Neural crest cell (in vitro differentiated cells): ENCODE measurements around the gene TRIM67. TPM values are rescaled to one million over a fixed set of nuclear protein-coding genes. Genes with fewer than 3 reads are reported as not detected.

Experiments
- DNase-seq: peaks from one replicate; pipeline ENCODE4 v3.0.0; 2021; ENCODE audit warnings: low read depth, mixed read lengths, low spot score
- H3K27ac Mint-ChIP-seq: one replicate; pipeline ENCODE4 v1.8.0; 2021; ENCODE audit warnings: mild to moderate bottlenecking, mixed read lengths; ENCODE audit not compliant: unreplicated experiment
- H3K27me3 Mint-ChIP-seq: 2 replicates; pipeline ENCODE4 v1.8.0; 2021; ENCODE audit warnings: low read depth, mild to moderate bottlenecking, mixed read lengths
- H3K36me3 Mint-ChIP-seq: 2 replicates; pipeline ENCODE4 v1.8.0; 2021; ENCODE audit warnings: low read depth, mild to moderate bottlenecking, mixed read lengths
- H3K4me1 Mint-ChIP-seq: 2 replicates; pipeline ENCODE4 v1.8.0; 2021; ENCODE audit warnings: mixed read lengths
- H3K4me3 Mint-ChIP-seq: one replicate; pipeline ENCODE4 v1.8.0; 2021; ENCODE audit warnings: mild to moderate bottlenecking, mixed read lengths
- H3K9me3 Mint-ChIP-seq: 2 replicates; pipeline ENCODE4 v1.8.0; 2021; ENCODE audit warnings: mixed read lengths
- total RNA-seq: library from RNA; stranded (reverse); gene quantifications from 2 replicates; pipeline ENCODE4 v1.2.1, GENCODE V29; 2021
- TF ChIP-seq, protein P1 (sequence below): fragments of 200-600 bp; sonication (generic); conservative IDR thresholded peaks from 2 replicates; pipeline ENCODE4 v1.5.0; 2021; ENCODE audit warnings: antibody characterized with exemption, mild to moderate bottlenecking

The TRIM67 gene
- total RNA-seq, 1 donor from 2014 or later, result 1.9 TPM

DNA sequence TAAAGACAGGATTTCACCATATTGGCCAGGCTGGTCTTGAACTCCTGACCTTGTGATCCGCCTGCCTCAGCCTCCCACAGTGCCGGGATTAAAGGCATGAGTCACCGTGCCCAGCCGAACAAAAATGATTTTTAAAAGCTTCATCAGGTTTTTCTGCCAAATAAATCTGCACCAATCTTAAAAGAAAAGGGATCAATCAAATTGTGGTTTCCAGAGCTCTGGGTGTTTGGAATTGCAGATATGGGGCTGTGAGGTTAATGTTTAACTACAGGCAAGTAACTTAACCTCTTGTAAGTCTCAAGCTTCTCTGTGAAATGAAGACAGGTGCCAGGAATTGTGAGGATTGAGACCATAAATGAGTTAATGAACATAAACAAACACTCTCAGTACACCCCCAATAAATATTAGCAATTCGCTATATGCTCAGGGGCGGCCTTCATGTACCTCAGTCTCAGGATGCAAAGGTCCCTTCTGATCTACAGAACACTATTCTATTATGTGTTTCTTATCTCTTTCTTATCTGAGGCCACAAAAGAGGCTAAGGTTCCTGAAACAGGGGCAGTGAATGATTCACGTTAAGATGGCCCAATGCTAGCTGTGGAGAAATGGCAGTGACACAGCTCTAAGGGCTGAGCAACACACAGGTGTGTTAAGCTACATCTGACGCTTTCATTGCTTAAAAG is 72.0 kb downstream of the TRIM67 start:
- Mint-ChIP-seq H3K36me3 (peaks cover 4% of the 10 kb centered on the region), H3K4me3 (no peak overlapping the region), H3K27ac (no peak overlapping the region), H3K9me3 (no peaks in the 10 kb centered on the region), H3K4me1 (no peaks in the 10 kb centered on the region), H3K27me3 (no peaks in the 10 kb centered on the region)
- TF ChIP-seq, protein P1, sequence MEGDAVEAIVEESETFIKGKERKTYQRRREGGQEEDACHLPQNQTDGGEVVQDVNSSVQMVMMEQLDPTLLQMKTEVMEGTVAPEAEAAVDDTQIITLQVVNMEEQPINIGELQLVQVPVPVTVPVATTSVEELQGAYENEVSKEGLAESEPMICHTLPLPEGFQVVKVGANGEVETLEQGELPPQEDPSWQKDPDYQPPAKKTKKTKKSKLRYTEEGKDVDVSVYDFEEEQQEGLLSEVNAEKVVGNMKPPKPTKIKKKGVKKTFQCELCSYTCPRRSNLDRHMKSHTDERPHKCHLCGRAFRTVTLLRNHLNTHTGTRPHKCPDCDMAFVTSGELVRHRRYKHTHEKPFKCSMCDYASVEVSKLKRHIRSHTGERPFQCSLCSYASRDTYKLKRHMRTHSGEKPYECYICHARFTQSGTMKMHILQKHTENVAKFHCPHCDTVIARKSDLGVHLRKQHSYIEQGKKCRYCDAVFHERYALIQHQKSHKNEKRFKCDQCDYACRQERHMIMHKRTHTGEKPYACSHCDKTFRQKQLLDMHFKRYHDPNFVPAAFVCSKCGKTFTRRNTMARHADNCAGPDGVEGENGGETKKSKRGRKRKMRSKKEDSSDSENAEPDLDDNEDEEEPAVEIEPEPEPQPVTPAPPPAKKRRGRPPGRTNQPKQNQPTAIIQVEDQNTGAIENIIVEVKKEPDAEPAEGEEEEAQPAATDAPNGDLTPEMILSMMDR, result no peak
- no peak for DNase-seq

DNA sequence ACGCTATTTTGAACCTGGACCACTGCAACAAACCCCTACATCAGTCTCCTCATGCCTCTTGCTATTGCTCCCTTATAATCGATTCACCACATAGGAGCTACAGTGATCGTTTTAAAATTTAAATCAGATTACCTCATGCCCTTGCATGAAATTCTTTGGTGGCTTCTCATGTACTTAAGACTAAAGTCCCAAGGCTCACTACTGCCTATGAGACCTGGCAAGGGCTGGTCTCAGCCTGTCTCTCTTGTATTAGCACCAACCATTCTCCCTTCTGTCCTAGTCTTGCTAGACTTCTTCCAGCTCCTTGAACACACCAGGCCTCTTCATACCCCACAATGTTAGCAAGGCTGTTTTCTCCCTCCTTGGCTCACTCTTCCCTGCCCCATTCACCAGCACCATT is 72.6 kb downstream of the TRIM67 start:
- TF ChIP-seq, protein P1, result no peak
- H3K9me3 Mint-ChIP-seq, result no peaks in the 10 kb centered on the region
- no peaks in the 10 kb centered on the region for H3K4me1 Mint-ChIP-seq
- peaks cover 4% of the 10 kb centered on the region for H3K36me3 Mint-ChIP-seq
- no peak overlapping the region for H3K4me3 Mint-ChIP-seq
- H3K27me3 Mint-ChIP-seq, result no peaks in the 10 kb centered on the region
- DNase-seq, result no peak
- H3K27ac Mint-ChIP-seq, result no peak overlapping the region

DNA sequence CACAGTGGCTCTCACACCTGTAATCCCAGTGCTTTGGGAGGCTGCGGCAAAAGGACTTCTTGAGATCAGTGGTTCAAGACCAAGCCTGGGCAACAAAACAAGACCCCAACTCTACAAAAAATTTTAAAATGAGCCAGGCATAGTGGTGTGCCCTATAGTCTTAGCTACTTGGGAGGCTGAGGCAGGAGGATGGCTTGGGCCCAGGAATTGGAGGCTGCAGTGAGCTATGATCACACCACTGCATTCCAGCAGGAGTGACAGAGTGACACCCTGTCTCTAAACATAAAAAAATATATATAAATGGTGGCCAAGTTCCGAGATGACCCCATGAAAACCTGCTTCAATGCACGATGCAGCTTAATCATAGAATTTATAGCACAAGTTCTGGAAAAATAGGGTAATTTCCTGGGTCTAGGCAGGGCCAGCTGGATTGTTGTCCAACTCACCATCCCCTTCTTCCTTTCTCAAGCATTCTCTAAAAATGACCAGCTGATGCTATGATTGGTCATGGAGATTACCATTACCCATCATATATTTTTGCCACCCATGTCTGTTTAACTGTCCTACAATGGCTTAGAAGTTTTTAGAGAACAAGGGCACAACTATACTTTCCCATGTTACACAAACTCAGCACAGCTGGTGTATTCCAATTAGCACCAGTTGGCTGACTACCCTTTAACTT is 73.8 kb downstream of the TRIM67 start:
- Mint-ChIP-seq H3K9me3 (no peaks in the 10 kb centered on the region), H3K27me3 (no peaks in the 10 kb centered on the region), H3K4me3 (no peak overlapping the region), H3K4me1 (peaks cover 11% of the 10 kb centered on the region), H3K27ac (no peak overlapping the region), H3K36me3 (peaks cover 4% of the 10 kb centered on the region)
- TF ChIP-seq, protein P1, result no peak
- no peak for DNase-seq

DNA sequence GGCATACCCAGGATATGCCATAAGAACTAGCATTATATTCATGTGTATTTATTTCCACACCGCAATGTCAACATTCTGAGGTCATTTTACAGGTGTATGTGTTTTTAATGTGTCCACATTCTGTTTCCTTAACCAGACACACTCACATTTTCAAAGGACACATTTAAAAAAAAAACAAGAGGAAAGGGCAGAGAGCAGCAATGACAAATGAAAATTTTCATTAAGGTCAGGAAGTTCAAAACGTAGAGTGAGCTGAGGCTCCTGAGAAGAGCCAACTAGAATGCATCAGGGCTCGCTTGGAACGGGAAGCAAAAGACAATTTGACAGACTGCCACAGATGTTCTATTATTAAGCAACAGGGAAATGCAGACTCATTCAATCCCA is 74.3 kb downstream of the TRIM67 start:
- H3K27me3 Mint-ChIP-seq, result no peaks in the 10 kb centered on the region
- H3K4me3 Mint-ChIP-seq, result no peak overlapping the region
- peaks cover 4% of the 10 kb centered on the region for H3K36me3 Mint-ChIP-seq
- H3K4me1 Mint-ChIP-seq, result peaks cover 12% of the 10 kb centered on the region
- TF ChIP-seq, protein P1, result no peak
- no peaks in the 10 kb centered on the region for H3K9me3 Mint-ChIP-seq
- DNase-seq, result no peak
- H3K27ac Mint-ChIP-seq, result no peak overlapping the region

DNA sequence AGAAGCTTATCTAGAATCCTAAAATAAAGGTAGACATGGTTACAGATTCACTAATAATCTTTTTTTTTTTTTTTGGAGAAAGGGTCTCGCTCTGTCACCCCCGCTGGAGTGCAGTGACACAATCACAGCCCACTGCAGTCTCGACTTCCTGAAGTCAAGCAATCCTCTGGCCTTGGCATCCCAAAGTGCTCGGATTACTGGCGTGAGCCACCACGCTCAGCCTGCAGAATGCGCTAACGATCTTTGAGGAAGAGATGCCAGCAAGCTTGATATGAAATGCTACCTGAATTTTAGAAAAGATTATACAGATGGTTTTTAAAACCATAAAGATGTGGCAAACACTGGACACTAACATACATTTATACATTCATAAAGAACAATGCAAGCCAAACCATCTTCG is 75.1 kb downstream of the TRIM67 start:
- no peak for DNase-seq
- TF ChIP-seq, protein P1, result no peak
- Mint-ChIP-seq H3K36me3 (peaks cover 4% of the 10 kb centered on the region), H3K27ac (no peak overlapping the region), H3K4me3 (no peak overlapping the region), H3K9me3 (no peaks in the 10 kb centered on the region), H3K4me1 (peaks cover 15% of the 10 kb centered on the region), H3K27me3 (no peaks in the 10 kb centered on the region)
